Heart right ventricle (tissue), 16 donors: ENCODE measurements around the gene IRX6. TPM values are rescaled to one million over a fixed set of nuclear protein-coding genes. Genes with fewer than 3 reads are reported as not detected.

Experiments
- ATAC-seq, 8 donors: fragments of 200-7000 bp; cut with Tn5 transposase; one replicate each; pipeline ENCODE4 v1.9.1; 2020; ENCODE audit warnings: mild to moderate bottlenecking in 8 of 8, moderate library complexity in 8 of 8, moderate number of reproducible peaks in 1 of 8
- DNase-seq, 2 donors: peaks; one replicate each; pipeline ENCODE4 v3.0.0-alpha.2; 2020
- H3K27ac ChIP-seq, 10 donors: fragments of 200-600 bp; sonication (generic) in 2 of 10; one replicate each; pipeline versions ENCODE4 v1.5.0 to v1.8.0; 2020 to 2022; ENCODE audit warnings: mild to moderate bottlenecking in 3 of 10
- H3K27me3 ChIP-seq, 7 donors: fragments of 200-600 bp; one replicate each; pipeline ENCODE4 v1.8.0; 2021 to 2022; ENCODE audit warnings: mild to moderate bottlenecking in 2 of 7
- H3K36me3 ChIP-seq, 9 donors: fragments of 200-600 bp; sonication (generic) in 1 of 9; one replicate each; pipeline versions ENCODE4 v1.5.0 to v1.8.0; 2020 to 2022; ENCODE audit warnings: mild to moderate bottlenecking in 2 of 9
- H3K4me1 ChIP-seq, 9 donors: fragments of 200-600 bp; sonication (generic) in 1 of 9; one replicate each; pipeline versions ENCODE4 v1.5.0 to v1.8.0; 2020 to 2022; ENCODE audit warnings: mild to moderate bottlenecking in 4 of 9
- H3K4me3 ChIP-seq, 10 donors: fragments of 200-600 bp; sonication (generic) in 2 of 10; one replicate each; pipeline versions ENCODE4 v1.5.0 to v1.8.0; 2020 to 2022; ENCODE audit warnings: mild to moderate bottlenecking in 7 of 10, moderate library complexity in 2 of 10
- H3K9me3 ChIP-seq, 11 donors: fragments of 200-600 bp in 10 of 11; sonication (generic) in 2 of 11; one replicate each; pipeline versions ENCODE4 v1.5.0 to v1.8.0; 2013 to 2022; ENCODE audit warnings: mild to moderate bottlenecking in 2 of 11, control low read depth in 1 of 11, moderate library complexity in 1 of 11
- WGBS, 2 donors: extraction: QIAGEN DNeasy Blood & Tissue Kit; methylation state at CpG; one replicate each; pipeline ENCODE4 v1.1.7; 2013; ENCODE audit warnings: inconsistent platforms in 1 of 2; 5-methylcytosine and 5-hydroxymethylcytosine counted together
- intact Hi-C, 10 donors: fragments of 100-400 bp; cut with DNase I; formaldehyde crosslinking; loops; one replicate each; pipeline versions ENCODE4 v1.11.1 to v1.14.2; 2022
- polyA plus RNA-seq, 2 donors: library from polyadenylated mRNA; stranded (reverse); fragments of 200-250 nt; gene quantifications; one replicate each; pipeline ENCODE4 v1.2.3, GENCODE V29; 2013
- total RNA-seq, 10 donors: library from RNA; stranded (reverse); fragmentation: NEBNext Ultra II Directional in 3 of 10; extraction: Animal tissue kit (Norgen Biotek cat#: 25700) in 3 of 10; gene quantifications; one replicate each; pipeline versions ENCODE4 v1.2.1 to v1.2.4, GENCODE V29; 2021 to 2023
- TF ChIP-seq, protein P1 (sequence below), 9 donors: fragments of 200-600 bp; sonication (generic) in 2 of 9; IDR thresholded peaks; one replicate each; pipeline versions ENCODE4 v1.5.0 to v1.8.0; 2021 to 2022; ENCODE audit warnings: antibody characterized with exemption in 9 of 9, mild to moderate bottlenecking in 5 of 9, moderate library complexity in 1 of 9
- donor health status: Arrhythmogenic right ventricular cardiomyopathy.
- donor health status: ischemic (EF 13 %, LVEDD 7.1; RV severe dilation, severe dysfunction).
- donor health status: healthy with polysubstance abuse.
- donor health status: DM: no; HTN: yes; CAD: no.
- donor health status: DM: no; HTN: no; CAD: no.
- donor health status: ischemic (EF 25% LVEDD 6.9; RV normal size, moderate dysfunction).
- donor health status: ischemic (EF 25% LVEDD 5.7; RV mildly dilated, moderate dysfunction).
- donor health status: healthy.
- donor health status: DM: yes; HTN: yes; CAD: no.
- donor health status: Ischemic cardiomyopathy.
- donor health status: ischemic (EF 35%, LVEDD 5.7; RV mildly dilated, moderate dysfunction).
- donor health status: nonischemic (EF 11% LVEDD 7.7; RV severe dilation, severe dysfunction).
- donor health status: DM: yes; HTN: yes; CAD: no.
- donor health status: PGD.
- donor health status: ischemic (EF 29% LVEDD 5.4; RV normal size, mild dysfunction).
- donor health status: nonischemic (EF 23%, LVEDD 6.1; RV moderate dilation, normal function).

IRX6 gene
- total and polyA plus RNA-seq, 12 donors = 0.18 to 28.1 (median 12.5) TPM

DNA sequence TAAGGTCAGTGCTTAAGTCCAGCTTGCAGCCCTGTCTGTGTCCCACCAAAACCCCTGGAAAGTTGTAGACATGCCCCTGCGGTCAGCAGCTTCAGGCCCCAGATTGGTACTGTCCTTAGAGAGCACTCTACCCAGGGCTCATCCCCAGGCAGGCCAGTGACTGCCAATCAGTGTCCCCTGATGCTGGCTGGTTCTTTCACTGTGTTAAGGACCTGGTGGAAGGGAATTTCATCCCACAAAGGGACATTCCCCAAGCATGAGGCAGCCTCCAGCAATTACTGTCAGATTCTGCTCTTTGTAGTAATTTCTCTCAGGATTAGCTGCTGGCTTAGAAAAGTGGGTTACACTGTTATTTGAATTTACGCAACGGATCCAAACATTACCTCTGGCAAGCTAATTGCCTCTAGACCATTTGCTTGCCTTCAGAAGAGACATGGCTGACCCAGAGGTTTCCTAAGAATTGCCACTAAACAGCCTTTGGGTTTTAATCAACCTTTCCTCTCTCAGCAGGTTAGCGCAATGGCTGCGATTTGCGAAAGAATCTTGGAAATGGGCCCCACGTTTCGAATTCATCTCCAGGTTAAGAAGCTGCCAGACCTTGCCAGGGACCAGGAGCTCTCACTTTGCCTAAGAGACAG lies 5.9 kb downstream of the IRX6 start:
- TF ChIP-seq, protein P1, sequence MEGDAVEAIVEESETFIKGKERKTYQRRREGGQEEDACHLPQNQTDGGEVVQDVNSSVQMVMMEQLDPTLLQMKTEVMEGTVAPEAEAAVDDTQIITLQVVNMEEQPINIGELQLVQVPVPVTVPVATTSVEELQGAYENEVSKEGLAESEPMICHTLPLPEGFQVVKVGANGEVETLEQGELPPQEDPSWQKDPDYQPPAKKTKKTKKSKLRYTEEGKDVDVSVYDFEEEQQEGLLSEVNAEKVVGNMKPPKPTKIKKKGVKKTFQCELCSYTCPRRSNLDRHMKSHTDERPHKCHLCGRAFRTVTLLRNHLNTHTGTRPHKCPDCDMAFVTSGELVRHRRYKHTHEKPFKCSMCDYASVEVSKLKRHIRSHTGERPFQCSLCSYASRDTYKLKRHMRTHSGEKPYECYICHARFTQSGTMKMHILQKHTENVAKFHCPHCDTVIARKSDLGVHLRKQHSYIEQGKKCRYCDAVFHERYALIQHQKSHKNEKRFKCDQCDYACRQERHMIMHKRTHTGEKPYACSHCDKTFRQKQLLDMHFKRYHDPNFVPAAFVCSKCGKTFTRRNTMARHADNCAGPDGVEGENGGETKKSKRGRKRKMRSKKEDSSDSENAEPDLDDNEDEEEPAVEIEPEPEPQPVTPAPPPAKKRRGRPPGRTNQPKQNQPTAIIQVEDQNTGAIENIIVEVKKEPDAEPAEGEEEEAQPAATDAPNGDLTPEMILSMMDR (IDR thresholded peaks at IDR 0.05) = no peak
- WGBS, 2 donors = 46 to 58% methylated on average over 8 of the region's 8 CpGs
- Histone ChIP-seq H3K4me3 (no peak overlapping the region), H3K4me1 (peaks cover 0 to 38% (median 13%) of the 10 kb centered on the region in 9 donors), H3K36me3 (peaks cover 0 to 10% (median 0%) of the 10 kb centered on the region in 9 donors), H3K27me3 (peaks cover 7 to 83% (median 63%) of the 10 kb centered on the region in 7 donors), H3K27ac (peak overlapping the region in 4 of 10 donors; percentile 5 to 68 (median 40)), H3K9me3 (no peaks in the 10 kb centered on the region)
- DNase-seq (no peak), ATAC-seq (no peak)
- intact Hi-C loops = loop anchor here in 3 of 10 donors (10.0 kb wide), 2 partner anchors 215 to 395 kb away; partner anchors contain the start of gene IRX5 (in 2 of the 3)

DNA sequence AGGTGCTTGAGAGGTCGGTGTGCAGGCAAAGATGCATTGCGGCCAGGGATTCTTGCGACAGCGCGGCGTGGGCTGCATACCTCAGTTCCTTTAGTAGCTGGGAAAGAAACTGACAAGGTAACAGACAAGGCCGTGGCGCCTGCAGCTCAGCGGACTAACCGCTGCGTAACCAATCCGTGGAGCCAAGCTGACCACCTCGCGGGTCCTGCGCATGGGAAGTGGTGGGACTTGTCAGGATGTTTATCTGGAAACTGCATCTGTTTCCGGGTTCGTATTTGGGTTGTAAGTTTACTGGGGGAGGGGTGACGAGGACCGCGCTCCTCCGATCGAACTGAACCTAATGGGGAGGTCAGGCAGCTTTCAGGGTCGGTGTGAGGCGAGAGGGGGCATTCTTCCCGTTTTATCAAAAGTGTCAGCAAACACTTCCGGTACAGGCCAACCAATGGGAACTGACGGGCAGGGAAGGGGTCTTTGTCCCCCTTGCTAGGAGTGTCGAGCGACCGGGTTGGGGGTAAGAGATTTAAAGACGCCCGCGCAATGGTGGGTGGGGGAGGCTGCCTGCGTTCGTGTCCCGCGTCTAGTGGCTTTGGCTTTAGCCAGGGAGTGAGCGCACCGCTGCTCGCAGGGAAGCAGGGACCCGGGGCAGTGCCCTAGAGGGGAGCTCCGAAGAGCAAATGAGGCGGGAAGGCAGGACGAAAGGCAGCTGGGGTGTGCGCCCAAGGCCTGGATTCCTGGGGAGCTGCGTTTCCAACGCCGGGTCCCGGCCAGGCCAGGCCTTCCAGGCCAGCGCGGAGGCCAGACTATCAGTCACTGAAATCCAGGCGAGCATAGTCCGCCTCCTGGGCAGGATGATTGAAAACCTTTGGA lies 7.0 kb downstream of the IRX6 start:
- WGBS, 2 donors = 9 to 13% methylated on average over 53 of the region's 53 CpGs
- intact Hi-C loops = no loop called here
- Histone ChIP-seq H3K27ac (peak overlapping the region in 4 of 10 donors; percentile 48 to 68 (median 60)), H3K27me3 (peaks cover 7 to 73% (median 54%) of the 10 kb centered on the region in 7 donors), H3K4me1 (peaks cover 0 to 37% (median 13%) of the 10 kb centered on the region in 9 donors), H3K4me3 (peak overlapping the region in 8 of 10 donors; percentile 2 to 40 (median 35)), H3K36me3 (peaks cover 0 to 10% (median 0%) of the 10 kb centered on the region in 9 donors), H3K9me3 (no peaks in the 10 kb centered on the region)
- ATAC-seq (peak in 6 of 8 donors; percentile 7 to 38 (median 12)), DNase-seq (peak in 1 of 2 donors; percentile 17)
- TF ChIP-seq, protein P1 (IDR thresholded peaks at IDR 0.05) = no peak

DNA sequence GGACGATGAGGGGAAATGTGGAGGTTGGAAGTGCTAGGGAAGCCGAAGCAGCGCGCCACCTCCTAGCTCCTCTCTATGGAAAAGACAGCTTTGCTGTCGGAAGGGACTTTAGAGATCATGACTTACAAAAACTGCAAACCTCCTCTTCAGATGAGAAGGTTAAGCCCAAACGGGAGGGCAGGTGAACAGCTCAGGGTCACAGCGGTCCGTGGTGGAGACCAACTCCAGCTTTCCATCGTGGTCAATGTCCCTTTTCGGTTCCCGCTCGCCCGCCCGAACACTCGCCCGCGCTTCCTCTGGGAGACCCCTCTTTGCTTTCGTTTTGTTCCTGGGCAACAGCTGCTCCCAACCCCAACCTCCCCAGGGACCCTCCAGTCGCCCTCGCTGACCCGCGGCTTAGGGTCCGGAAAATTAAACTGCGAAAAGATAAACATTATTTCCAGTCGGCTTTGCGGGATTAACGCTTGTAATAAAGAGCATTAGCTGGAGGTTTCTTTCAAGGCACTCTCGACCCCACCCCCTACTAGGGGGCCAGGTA lies 7.7 kb downstream of the IRX6 start:
- DNase-seq (no peak), ATAC-seq (peak in 1 of 8 donors; percentile 4)
- H3K4me3 ChIP-seq = peak overlapping the region in 8 of 10 donors; percentile 2 to 40 (median 35)
- H3K9me3 ChIP-seq = no peaks in the 10 kb centered on the region
- intact Hi-C loops = no loop called here
- H3K36me3 ChIP-seq = peaks cover 0 to 10% (median 0%) of the 10 kb centered on the region in 9 donors
- peaks cover 0 to 32% (median 9%) of the 10 kb centered on the region in 9 donors for H3K4me1 ChIP-seq
- TF ChIP-seq, protein P1 (IDR thresholded peaks at IDR 0.05) = no peak
- H3K27me3 ChIP-seq = peaks cover 7 to 71% (median 49%) of the 10 kb centered on the region in 7 donors
- H3K27ac ChIP-seq = peak overlapping the region in 4 of 10 donors; percentile 48 to 68 (median 60)
- 19 to 21% methylated on average over 28 of the region's 28 CpGs for WGBS, 2 donors

DNA sequence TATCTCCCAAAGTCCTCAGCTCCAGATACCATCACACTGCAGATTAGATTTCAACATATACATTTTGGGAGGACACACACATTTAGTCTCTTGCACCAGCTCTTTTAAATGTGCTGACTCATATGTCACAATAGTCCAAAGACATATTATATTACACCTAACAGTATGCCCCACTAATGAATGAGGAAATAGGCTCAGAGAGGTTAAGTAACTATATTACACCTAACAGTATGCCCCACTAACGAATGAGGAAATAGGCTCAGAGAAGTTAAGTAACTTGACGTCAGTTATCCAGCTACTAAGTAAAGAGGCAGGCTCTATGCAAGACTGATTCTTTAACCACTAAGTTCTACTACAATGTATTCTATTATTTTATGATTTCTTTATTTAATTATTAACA lies 9.7 kb downstream of the IRX6 start:
- peaks cover 7 to 56% (median 33%) of the 10 kb centered on the region in 7 donors for H3K27me3 ChIP-seq
- H3K36me3 ChIP-seq = peaks cover 0 to 4% (median 0%) of the 10 kb centered on the region in 9 donors
- no peak overlapping the region for H3K4me3 ChIP-seq
- ATAC-seq (no peak), DNase-seq (no peak)
- H3K9me3 ChIP-seq = no peaks in the 10 kb centered on the region
- peaks cover 0 to 27% (median 9%) of the 10 kb centered on the region in 9 donors for H3K4me1 ChIP-seq
- H3K27ac ChIP-seq = no peak overlapping the region
- TF ChIP-seq, protein P1 (IDR thresholded peaks at IDR 0.05) = no peak
- 81 to 82% methylated on average over 2 of the region's 2 CpGs for WGBS, 2 donors
- intact Hi-C loops = no loop called here
